H1 (cell line): ENCODE measurements around the gene CASR. TPM values are rescaled to one million over a fixed set of nuclear protein-coding genes. Genes with fewer than 3 reads are reported as not detected.

Source experiments
- CTCF ChIA-PET: fragments of 300-600 bp; sonication (Branson Sonifier 250); formaldehyde crosslinking; loops from one replicate; lab custom pipeline; 2021; ENCODE audit not compliant: partially characterized antibody; lab: Charles Lee
- POLR2A ChIA-PET: fragments of 300-600 bp; sonication (Branson Sonifier 250); formaldehyde crosslinking; loops from one replicate; lab custom pipeline; 2021; ENCODE audit warnings: inconsistent platforms; ENCODE audit not compliant: partially characterized antibody; lab: Charles Lee
- DNase-seq, 2 experiments: peaks; one replicate each; pipeline versions ENCODE4 v3.0.0 to v3.0.0-alpha.2; 2010 to 2022; ENCODE audit warnings: low spot score in 2 of 2, low read depth in 1 of 2, mixed read lengths in 1 of 2
- FAIRE-seq: peaks from 2 replicates; lab custom pipeline; 2011; peaks lifted over from hg19 to GRCh38; lab: Jason Lieb, UNC
- H2AFZ ChIP-seq: 2 replicates; pipeline ENCODE4 v1.8.1; 2012; ENCODE audit warnings: low read length, inconsistent platforms
- H2AK5ac ChIP-seq: 2 replicates; pipeline ENCODE4 v1.6.1; 2013; ENCODE audit warnings: low read depth, low read length
- H2BK120ac ChIP-seq: replicated peaks from 2 replicates; pipeline ENCODE3; 2013; ENCODE audit warnings: low read depth, low read length, inconsistent platforms
- H2BK12ac ChIP-seq: 2 replicates; pipeline ENCODE4 v1.6.1; 2013; ENCODE audit warnings: low read depth, low read length
- H2BK15ac ChIP-seq: 2 replicates; pipeline ENCODE4 v1.6.1; 2013; ENCODE audit warnings: low read length
- H2BK20ac ChIP-seq: 2 replicates; pipeline ENCODE4 v1.6.1; 2013; ENCODE audit warnings: low read length
- H2BK5ac ChIP-seq: 2 replicates; pipeline ENCODE4 v1.6.1; 2013; ENCODE audit warnings: low read depth, low read length
- H3K14ac ChIP-seq: 2 replicates; pipeline ENCODE4 v1.6.1; 2013; ENCODE audit warnings: inconsistent platforms; ENCODE audit not compliant: insufficient read length
- H3K18ac ChIP-seq: 2 replicates; pipeline ENCODE4 v1.6.1; 2013; ENCODE audit warnings: low read length; ENCODE audit errors: extremely low read depth
- H3K23ac ChIP-seq: 2 replicates; pipeline ENCODE4 v1.6.1; 2013; ENCODE audit warnings: inconsistent platforms; ENCODE audit not compliant: insufficient read length
- H3K23me2 ChIP-seq: 2 replicates; pipeline ENCODE4 v1.6.1; 2013; ENCODE audit warnings: low read depth, low read length
- H3K27ac ChIP-seq: 2 replicates; pipeline ENCODE4 v1.6.1; 2011; ENCODE audit warnings: low read depth, low read length, inconsistent platforms
- H3K27me3 ChIP-seq, 4 experiments: replicated peaks in 1 of 4; 1 replicate in 1 of 4; 2 replicates in 3 of 4; pipeline versions ENCODE4 v1.6.1 to v1.8.1; 2011 to 2013; ENCODE audit warnings: low read length in 3 of 4, mild to moderate bottlenecking in 3 of 4, inconsistent platforms in 2 of 4, mixed read lengths in 2 of 4, moderate library complexity in 1 of 4; ENCODE audit not compliant: control insufficient read depth in 3 of 4, insufficient read depth in 3 of 4; ENCODE audit errors: extremely low read depth in 1 of 4
- H3K36me3 ChIP-seq, 4 experiments: 2 replicates each; pipeline versions ENCODE4 v1.6.1 to v1.8.1; 2011 to 2013; ENCODE audit warnings: mild to moderate bottlenecking in 4 of 4, low read length in 3 of 4, moderate library complexity in 2 of 4, control low read depth in 1 of 4, inconsistent platforms in 1 of 4; ENCODE audit not compliant: insufficient read depth in 4 of 4, control insufficient read depth in 2 of 4
- H3K4ac ChIP-seq: replicated peaks from 2 replicates; pipeline ENCODE3; 2013; ENCODE audit warnings: low read length, low read depth, mixed read lengths, inconsistent platforms; ENCODE audit not compliant: insufficient read length
- H3K4me1 ChIP-seq, 4 experiments: replicated peaks in 1 of 4; 1 replicate in 1 of 4; 2 replicates in 3 of 4; pipeline versions ENCODE4 v1.6.1 to v1.8.1; 2011 to 2013; ENCODE audit warnings: low read length in 3 of 4, inconsistent platforms in 2 of 4, mixed read lengths in 1 of 4; ENCODE audit not compliant: insufficient read depth in 4 of 4, control insufficient read depth in 3 of 4
- H3K4me2 ChIP-seq, 2 experiments: 2 replicates each; pipeline versions ENCODE4 v1.6.1 to v1.8.1; 2011 to 2013; ENCODE audit warnings: low read depth in 2 of 2, low read length in 2 of 2, control low read depth in 1 of 2, inconsistent platforms in 1 of 2, mild to moderate bottlenecking in 1 of 2; ENCODE audit not compliant: insufficient read depth in 1 of 2
- H3K4me3 ChIP-seq, 4 experiments: fragments of 200-600, 300-600 bp in 1 of 4; sonication (generic), shearing (Covaris generic), sonication (Bioruptor Twin) in 1 of 4; 2 replicates each; pipeline versions ENCODE4 v1.5.1 to v1.8.1; 2011 to 2016; ENCODE audit warnings: low read length in 4 of 4, low read depth in 3 of 4, control low read depth in 2 of 4, inconsistent platforms in 2 of 4, mild to moderate bottlenecking in 2 of 4, mixed read lengths in 1 of 4, moderate library complexity in 1 of 4; ENCODE audit not compliant: insufficient read depth in 2 of 4; ENCODE audit errors: extremely low read depth in 1 of 4
- H3K56ac ChIP-seq: replicated peaks from 2 replicates; pipeline ENCODE3; 2013; ENCODE audit warnings: low read depth, mild to moderate bottlenecking, mixed read lengths, low read length, inconsistent platforms; ENCODE audit not compliant: insufficient read length
- H3K79me1 ChIP-seq: 2 replicates; pipeline ENCODE4 v1.6.1; 2013; ENCODE audit warnings: low read depth, low read length, control low read depth
- H3K79me2 ChIP-seq, 2 experiments: 2 replicates each; pipeline versions ENCODE4 v1.6.1 to v1.8.1; 2012 to 2013; ENCODE audit warnings: low read length in 2 of 2, mild to moderate bottlenecking in 2 of 2, inconsistent platforms in 1 of 2; ENCODE audit not compliant: insufficient read depth in 2 of 2, control insufficient read depth in 1 of 2
- H3K9ac ChIP-seq, 4 experiments: replicated peaks in 1 of 4; 1 replicate in 1 of 4; 2 replicates in 3 of 4; pipeline versions ENCODE4 v1.6.1 to v1.8.1; 2011 to 2013; ENCODE audit warnings: low read depth in 3 of 4, low read length in 3 of 4, control low read depth in 2 of 4, mild to moderate bottlenecking in 2 of 4, moderate library complexity in 2 of 4, inconsistent platforms in 1 of 4; ENCODE audit errors: extremely low read depth in 1 of 4
- H3K9me3 ChIP-seq, 2 experiments: 2 replicates each; pipeline versions ENCODE4 v1.6.1 to v1.8.1; 2012 to 2013; ENCODE audit warnings: mild to moderate bottlenecking in 2 of 2, moderate library complexity in 2 of 2, control low read depth in 1 of 2, inconsistent platforms in 1 of 2, low read depth in 1 of 2, low read length in 1 of 2, mixed read lengths in 1 of 2; ENCODE audit not compliant: insufficient read depth in 2 of 2
- H4K20me1 ChIP-seq, 2 experiments: replicated peaks in 1 of 2; 2 replicates each; pipeline versions ENCODE3 to v1.8.1; 2011 to 2013; ENCODE audit warnings: inconsistent platforms in 2 of 2, low read length in 2 of 2, mild to moderate bottlenecking in 1 of 2; ENCODE audit not compliant: insufficient read depth in 2 of 2, control insufficient read depth in 1 of 2
- H4K5ac ChIP-seq: 2 replicates; pipeline ENCODE4 v1.6.1; 2013; ENCODE audit warnings: low read length, low read depth, mixed read lengths, inconsistent platforms; ENCODE audit not compliant: insufficient read length
- H4K8ac ChIP-seq: 2 replicates; pipeline ENCODE4 v1.8.0; 2013; ENCODE audit warnings: mild to moderate bottlenecking, moderate library complexity, low read length, inconsistent platforms; ENCODE audit not compliant: insufficient read depth; ENCODE audit errors: extremely low read depth
- H4K91ac ChIP-seq: replicated peaks from 2 replicates; pipeline ENCODE3; 2013; ENCODE audit warnings: low read length, mixed read lengths, inconsistent platforms; ENCODE audit not compliant: insufficient read length
- ATF3 ChIP-seq: IDR thresholded peaks from 2 replicates; pipeline ENCODE4 v1.6.1; 2011; ENCODE audit warnings: low read depth, mild to moderate bottlenecking, low read length; ENCODE audit not compliant: insufficient read depth
- BRCA1 ChIP-seq: IDR thresholded peaks from 2 replicates; pipeline ENCODE4 v1.6.1; 2012; ENCODE audit warnings: low read depth, low read length, improper control_type of control experiment
- CBX5 ChIP-seq: fragments of 300-800, 300-1000 bp; sonication (generic); IDR thresholded peaks from 2 replicates; pipeline ENCODE4 v1.7.1; 2016; ENCODE audit warnings: antibody characterized with exemption, low read length, low read depth
- EGR1 ChIP-seq: IDR thresholded peaks from 2 replicates; pipeline ENCODE4 v1.6.1; 2011; ENCODE audit warnings: low read depth, low read length, borderline replicate concordance
- GTF2F1 ChIP-seq: IDR thresholded peaks from 2 replicates; pipeline ENCODE4 v1.6.1; 2012; ENCODE audit warnings: low read depth, low read length, improper control_type of control experiment, borderline replicate concordance
- HDAC6 ChIP-seq: IDR thresholded peaks from one replicate; pipeline ENCODE4 v1.7.1; 2012; ENCODE audit warnings: low read depth, mild to moderate bottlenecking, inconsistent platforms, low read length, moderate library complexity
- JUND ChIP-seq: IDR thresholded peaks from 2 replicates; pipeline ENCODE4 v1.6.1; 2011; ENCODE audit warnings: mild to moderate bottlenecking, improper control_type of control experiment, low read length
- POLR2AphosphoS5 ChIP-seq: IDR thresholded peaks from 2 replicates; pipeline ENCODE4 v1.6.1; 2011; ENCODE audit warnings: low read depth, low read length
- POU5F1 ChIP-seq: IDR thresholded peaks from 2 replicates; pipeline ENCODE4 v1.6.1; 2011; ENCODE audit warnings: low read depth, mild to moderate bottlenecking, low read length, moderate library complexity
- RBBP5 ChIP-seq: IDR thresholded peaks from 2 replicates; pipeline ENCODE4 v1.7.1; 2012; ENCODE audit warnings: low read depth, mild to moderate bottlenecking, inconsistent platforms, low read length, moderate library complexity, borderline replicate concordance
- RFX5 ChIP-seq: IDR thresholded peaks from 2 replicates; pipeline ENCODE4 v1.6.1; 2011; ENCODE audit warnings: low read depth, low read length, improper control_type of control experiment, borderline replicate concordance
- RXRA ChIP-seq: IDR thresholded peaks from 2 replicates; pipeline ENCODE4 v1.6.1; 2011; ENCODE audit warnings: low read depth, mild to moderate bottlenecking, low read length, moderate library complexity; ENCODE audit not compliant: insufficient read depth
- SAP30 ChIP-seq: fragments of 300-600 bp; sonication (generic); IDR thresholded peaks from 2 replicates; pipeline ENCODE4 v1.7.1; 2012; ENCODE audit warnings: low read length, moderate library complexity, mild to moderate bottlenecking, inconsistent platforms; ENCODE audit not compliant: insufficient read depth, insufficient replicate concordance
- SIX5 ChIP-seq: IDR thresholded peaks from 2 replicates; pipeline ENCODE4 v1.6.1; 2011; ENCODE audit warnings: mild to moderate bottlenecking, low read depth, low read length
- ZNF274 ChIP-seq: IDR thresholded peaks from 2 replicates; pipeline ENCODE4 v1.7.0; 2012; ENCODE audit warnings: low read length, borderline replicate concordance; ENCODE audit errors: extremely low read depth
- WGBS, 2 experiments: shearing (Covaris generic) in 1 of 2; methylation state at CpG; one replicate each; pipeline versions ENCODE4 v1.1.6 to v1.1.7; 2013 to 2015; ENCODE audit warnings: low lambda C conversion rate in 2 of 2, mixed read lengths in 2 of 2, inconsistent platforms in 1 of 2, low coverage in 1 of 2, missing lambda C conversion rate in 1 of 2; ENCODE audit not compliant: insufficient replicate concordance in 2 of 2, insufficient coverage in 1 of 2, insufficient read length in 1 of 2; ENCODE audit errors: extremely low coverage in 1 of 2, missing lambda C conversion rate in 1 of 2; 5-methylcytosine and 5-hydroxymethylcytosine counted together
- polyA plus RNA-seq, 7 experiments: library from polyadenylated mRNA; depleted of rRNA in 3 of 7; stranded (reverse) in 5 of 7; unstranded in 2 of 7; fragments of >200 nt in 5 of 7; fragments of 200-250 nt in 2 of 7; gene quantifications; 1 replicate in 5 of 7; 2 replicates in 1 of 7; 4 replicates in 1 of 7; pipeline versions ENCODE4 v1.2.1 to v1.2.3, GENCODE V29; 2011 to 2013; ENCODE audit warnings: missing spikeins in 2 of 7, mixed read lengths in 2 of 7
- total RNA-seq: library from RNA; stranded (reverse); fragmentation: NEBNext Ultra II Directional; extraction: Animal tissue kit (Norgen Biotek cat#: 25700); gene quantifications from 2 replicates; pipeline ENCODE4 v1.2.1, GENCODE V29; 2021

Gene CASR
- total and polyA plus RNA-seq, 2 of the 8 experiments (the other 6 are each of a cell fraction or from before 2014, with no cell fraction given): 0.36 to 0.58 TPM

- Histone ChIP-seq H2BK12ac (no peak overlapping the region), H2BK5ac (no peak overlapping the region), H3K4me1 (no peaks in the 10 kb centered on the region), H2AK5ac (no peak overlapping the region), H4K5ac (no peak overlapping the region), H3K4me2 (no peak overlapping the region), H4K8ac (no peak overlapping the region), H2BK20ac (no peak overlapping the region), H4K91ac (no peak overlapping the region), H3K79me2 (no peaks in the 10 kb centered on the region), H3K36me3 (no peaks in the 10 kb centered on the region), H3K23me2 (no peaks in the 10 kb centered on the region), H3K4ac (no peak overlapping the region), H3K27me3 (no peaks in the 10 kb centered on the region; a peak in 1 of 7 replicates), H3K18ac (no peak overlapping the region), H3K27ac (no peak overlapping the region), H2BK120ac (no peak overlapping the region), H3K14ac (no peak overlapping the region), H4K20me1 (no peaks in the 10 kb centered on the region), H3K9me3 (no peaks in the 10 kb centered on the region), H3K56ac (no peak overlapping the region), H2BK15ac (no peak overlapping the region), H3K4me3 (no peak overlapping the region), H3K9ac (no peak overlapping the region), H2AFZ (no peak overlapping the region), H3K23ac (no peak overlapping the region), H3K79me1 (no peaks in the 10 kb centered on the region)
- no peak for DNase-seq
- TF ChIP-seq CBX5 (no peak), JUND (no peak), EGR1 (no peak), BRCA1 (no peak), GTF2F1 (no peak), ATF3 (no peak), SIX5 (no peak), SAP30 (no peak), RXRA (no peak), POU5F1 (no peak), RBBP5 (no peak), RFX5 (no peak), HDAC6 (no peak), POLR2AphosphoS5 (no peak), ZNF274 (no peak)
- no peak for FAIRE-seq
- CTCF ChIA-PET: interaction anchor here (0.6 to 10.6 kb wide), 7 partner anchors 14 to 157 kb away, joined by 3 to 113 read pairs (median 3); no protein-coding TSS in a partner anchor
- POLR2A ChIA-PET: no interaction called here
- 78% methylated on average over 1 of the region's 1 CpG; no CpG with 5 or more reads in 1 of the 2 experiments for WGBS, 2 experiments
Observed at GRCh38 chr3:122253581-122253980, 70.1 kb downstream of the CASR start.
